ENCODE measurements around the gene BMPR1A.

BMPR1A gene

GRCh38 chr10:86958901-86959736 is 202.7 kb downstream of the BMPR1A start:
- no peak for DNase-seq

DNA sequence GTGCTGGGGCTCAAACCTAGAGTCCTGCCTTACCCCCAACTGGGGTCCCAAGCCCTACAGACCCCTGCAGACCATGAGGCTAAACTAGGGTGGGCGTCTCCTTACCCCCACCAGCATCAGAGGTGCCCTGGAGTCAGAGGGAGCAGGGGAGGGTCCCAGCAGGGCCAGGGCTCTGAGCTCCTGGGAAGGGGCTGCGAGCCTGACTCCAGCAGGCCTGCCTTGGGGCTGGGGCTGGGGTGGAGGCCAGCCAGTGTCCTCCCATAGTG is 203.3 kb downstream of the BMPR1A start:
- DNase-seq = no peak

- no peak for DNase-seq
Measured at GRCh38 chr10:86960003-86960862, 203.8 kb downstream of the BMPR1A start.

- no peak for DNase-seq
Measured at GRCh38 chr10:86960863-86961434, 204.5 kb downstream of the BMPR1A start.

- no peak for DNase-seq
Measured at GRCh38 chr10:86961481-86962091, 205.2 kb downstream of the BMPR1A start.

DNA sequence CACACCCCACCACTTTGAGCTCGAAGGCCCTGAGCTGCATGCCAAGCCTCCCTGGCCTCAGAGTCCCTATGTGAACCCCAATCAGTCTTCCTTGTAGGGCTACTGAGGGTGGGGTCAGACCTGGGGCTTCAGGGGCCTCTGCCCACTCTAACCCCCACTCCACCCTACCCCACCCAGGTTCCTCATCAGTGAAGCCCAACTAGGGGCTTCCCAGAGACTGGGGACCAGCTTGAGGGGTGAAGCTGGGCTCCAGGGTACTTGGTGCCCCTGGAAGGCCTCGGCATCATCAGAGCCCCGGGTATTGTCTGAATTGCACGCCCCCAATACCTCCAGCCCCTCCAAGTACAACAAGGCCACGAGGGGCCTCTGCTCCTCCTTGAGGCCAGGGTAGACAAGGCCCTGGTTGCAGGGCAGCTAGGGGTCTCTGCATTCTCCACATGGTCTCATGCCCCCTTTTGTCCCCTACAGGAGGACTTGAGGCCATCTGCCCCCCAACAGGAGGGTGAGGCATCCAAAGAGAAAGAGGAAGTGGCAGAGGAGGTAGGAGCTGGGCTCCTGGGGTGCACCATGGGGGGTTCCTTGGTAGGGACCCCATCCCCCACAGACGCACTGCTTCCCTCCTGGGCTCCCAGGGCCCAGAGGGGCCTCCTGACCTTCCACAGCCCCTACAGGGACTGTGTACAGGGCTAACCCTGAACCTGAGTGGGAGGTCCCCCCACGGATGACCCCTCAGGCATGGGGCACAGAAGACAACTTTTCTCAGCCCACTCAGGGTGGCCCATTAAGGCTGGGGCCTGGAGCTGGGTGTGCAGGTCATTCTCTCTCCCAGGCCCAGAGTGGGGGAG is 205.9 kb downstream of the BMPR1A start:
- no peak for DNase-seq

DNA sequence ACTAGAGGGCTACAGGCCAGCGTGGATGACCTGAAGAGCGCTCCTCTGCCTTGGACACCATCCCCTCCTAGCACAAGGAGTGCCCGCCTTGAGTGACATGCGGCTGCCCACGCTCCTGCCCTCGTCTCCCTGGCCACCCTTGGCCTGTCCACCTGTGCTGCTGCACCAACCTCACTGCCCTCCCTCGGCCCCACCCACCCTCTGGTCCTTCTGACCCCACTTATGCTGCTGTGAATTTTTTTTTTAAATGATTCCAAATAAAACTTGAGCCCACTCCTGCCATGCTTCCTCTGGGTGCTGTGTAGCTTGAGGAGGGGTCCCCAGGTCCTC is 206.5 kb downstream of the BMPR1A start:
- no peak for DNase-seq

DNA sequence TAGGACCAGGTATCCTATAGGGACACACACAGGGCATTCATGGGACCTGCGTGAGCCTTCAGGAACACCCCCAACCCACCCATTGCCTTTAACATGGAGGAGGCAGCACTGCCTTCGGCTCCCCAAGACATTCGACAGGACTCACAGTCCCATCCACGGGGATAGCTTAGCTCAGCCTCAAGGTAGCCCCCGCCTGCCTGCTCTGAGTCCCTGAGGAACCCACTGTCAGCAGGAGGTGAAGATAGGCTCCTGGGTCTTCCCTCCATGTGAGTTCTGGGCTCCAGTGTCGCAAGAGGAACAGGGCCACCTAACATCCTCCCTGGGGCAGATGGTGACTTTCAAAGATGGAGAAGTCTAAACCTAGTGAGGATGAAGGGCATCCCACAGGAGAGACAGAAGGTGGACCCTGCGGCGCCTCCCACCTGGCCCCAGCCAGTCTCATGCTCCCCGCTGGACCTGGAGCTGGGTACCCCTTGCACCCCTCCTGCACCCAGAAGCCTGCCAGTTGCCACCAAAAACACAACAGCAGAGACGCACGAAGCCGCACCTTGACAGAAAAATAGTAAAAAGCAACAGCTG is 207.0 kb downstream of the BMPR1A start:
- DNase-seq = no peak

DNA sequence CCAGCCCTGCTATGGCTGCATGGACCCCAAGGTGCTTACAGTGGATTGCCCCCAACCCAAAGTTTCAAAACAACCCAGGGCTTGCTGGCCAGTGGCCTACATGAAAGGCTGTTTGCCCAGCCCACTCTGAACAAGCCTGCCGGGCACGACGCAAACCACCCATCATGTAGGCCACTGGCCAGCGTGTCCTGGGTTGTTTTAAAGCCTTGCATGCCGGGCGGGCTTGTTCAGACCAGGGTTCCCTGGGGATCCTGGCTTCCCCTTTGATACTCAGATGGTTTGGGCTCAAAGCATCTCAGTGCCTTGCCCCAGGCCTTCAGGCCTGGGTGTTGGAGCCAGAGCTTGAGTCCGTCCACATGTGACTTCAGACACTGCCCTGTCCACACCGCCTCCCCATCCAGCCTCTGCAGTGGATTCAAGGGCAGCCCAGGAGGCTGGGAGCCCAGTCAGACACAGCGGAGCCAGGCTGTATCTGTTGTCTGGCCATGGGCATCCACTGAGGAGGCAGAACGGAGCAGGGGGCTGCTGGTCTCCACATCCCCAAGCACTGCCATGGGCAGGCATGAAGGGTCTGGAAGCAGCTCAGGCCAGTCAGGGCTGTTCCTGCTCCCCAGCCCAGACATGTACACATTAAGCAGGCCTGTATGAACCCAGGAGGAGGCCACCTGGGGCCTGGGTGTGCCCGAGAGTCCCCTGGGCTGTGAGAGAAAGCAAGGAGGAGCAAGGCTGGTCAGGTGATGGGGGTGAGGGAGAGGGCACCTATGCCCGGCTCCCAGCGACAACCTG is 207.8 kb downstream of the BMPR1A start:
- DNase-seq = no peak

DNA sequence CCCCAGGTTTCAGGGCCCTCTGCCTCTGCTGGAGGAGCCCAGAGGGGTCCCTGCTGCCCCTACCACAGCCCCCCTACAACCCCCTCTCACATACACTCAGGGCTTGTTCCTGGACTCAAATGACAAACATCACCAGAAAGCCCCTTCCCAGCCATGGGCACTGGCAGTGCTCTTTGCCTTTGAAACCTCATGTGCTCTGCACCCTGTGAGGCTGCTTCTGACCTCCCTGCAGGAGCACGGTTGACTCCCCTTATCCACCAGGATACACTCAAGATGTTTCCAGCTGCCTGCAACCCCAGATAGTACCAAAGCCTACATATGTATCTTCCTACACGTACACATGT is 208.4 kb downstream of the BMPR1A start:
- DNase-seq = no peak

DNA sequence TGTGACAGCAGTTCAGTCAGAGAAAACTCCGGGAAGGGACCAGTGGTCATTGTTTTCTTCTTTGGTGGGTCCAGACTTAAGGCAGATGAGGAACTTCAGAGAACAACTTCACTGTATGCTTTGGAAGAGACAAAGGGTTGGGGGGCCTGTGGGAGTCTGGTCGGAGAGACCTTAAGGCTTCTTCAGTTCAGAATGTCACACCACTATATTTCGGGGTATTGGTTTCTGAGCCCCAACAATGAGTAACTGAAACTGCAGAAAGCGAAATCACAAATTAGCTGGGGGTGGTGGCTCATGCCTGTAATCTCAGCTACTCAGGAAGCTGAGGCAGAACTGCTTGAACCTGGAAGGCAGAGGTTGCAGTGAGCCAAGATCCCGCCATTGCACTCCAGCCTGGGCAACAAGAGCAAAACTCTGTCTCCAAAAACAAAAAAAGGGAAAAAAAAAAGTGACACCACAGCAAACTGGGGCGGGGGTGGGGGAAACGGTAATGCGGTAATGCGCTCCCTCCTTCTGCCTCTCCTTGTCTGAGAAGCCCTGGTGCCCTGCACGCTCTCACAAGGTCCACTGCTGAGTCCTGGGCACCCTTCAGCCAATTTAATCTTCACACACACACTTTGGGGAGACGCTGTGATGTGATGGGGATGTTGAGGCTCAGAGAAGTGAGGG is 209.7 kb downstream of the BMPR1A start:
- DNase-seq = no peak

GRCh38 chr10:86967481-86967941 is 211.1 kb downstream of the BMPR1A start:
- no peak for DNase-seq

DNA sequence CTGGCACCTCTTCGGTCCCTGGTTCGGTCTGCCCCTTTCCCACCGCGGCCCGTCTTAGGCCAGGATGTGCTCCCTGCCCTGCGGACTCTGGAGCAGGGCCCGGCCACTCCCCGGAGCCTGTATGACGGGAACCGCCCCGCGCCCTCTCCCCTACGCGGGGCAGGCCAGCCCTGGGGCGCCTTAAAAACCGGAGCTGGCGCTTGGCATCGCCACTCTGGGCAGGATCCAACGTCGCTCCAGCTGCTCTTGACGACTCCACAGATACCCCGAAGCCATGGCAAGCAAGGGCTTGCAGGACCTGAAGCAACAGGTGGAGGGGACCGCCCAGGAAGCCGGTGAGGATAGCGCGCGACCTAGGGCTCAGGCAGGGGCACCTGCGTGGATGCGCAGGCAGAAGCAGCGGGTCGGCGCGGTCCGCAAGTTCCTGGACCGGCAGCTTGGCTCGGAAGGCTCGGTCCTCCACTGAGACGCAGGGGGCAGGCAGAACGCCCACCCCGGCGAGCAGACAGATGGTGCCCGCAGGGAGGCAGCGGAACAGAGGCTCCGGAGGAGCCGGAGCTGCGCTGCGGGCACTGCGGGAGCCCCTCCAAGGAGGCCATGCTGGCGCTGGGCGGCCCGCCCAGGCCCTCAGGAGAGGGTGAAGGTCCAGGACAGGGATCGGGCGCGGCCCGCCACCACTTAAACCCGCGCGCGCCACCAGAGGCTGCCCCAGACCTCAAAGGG is 212.0 kb downstream of the BMPR1A start, which contains the start of gene ADIRF:
TSS of gene ADIRF (plus strand) at position 212 of the 723 bp plus-strand sequence. CDS start at position 275, 63 bp downstream.
- DNase-seq = no peak

DNA sequence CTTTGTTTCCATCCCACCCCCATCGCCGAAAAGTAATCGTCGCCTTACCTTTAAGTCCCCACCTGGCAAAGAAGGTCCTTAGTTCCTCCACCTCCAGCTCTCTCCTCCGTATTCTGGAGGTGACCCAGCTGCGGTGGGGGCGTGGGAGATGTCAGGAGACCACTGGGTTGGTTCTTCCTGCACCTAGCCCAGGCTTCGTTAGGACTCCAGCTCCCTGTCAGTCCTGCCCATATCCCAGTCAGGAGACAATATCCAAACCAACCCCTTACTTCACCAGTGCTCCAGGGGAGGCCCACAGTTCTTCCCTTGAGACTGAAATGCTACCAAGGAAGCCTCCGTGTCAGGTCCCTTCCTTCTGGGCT is 212.6 kb downstream of the BMPR1A start:
- DNase-seq = no peak

- DNase-seq = no peak
Measured at GRCh38 chr10:86969421-86970041, 213.1 kb downstream of the BMPR1A start.

DNA sequence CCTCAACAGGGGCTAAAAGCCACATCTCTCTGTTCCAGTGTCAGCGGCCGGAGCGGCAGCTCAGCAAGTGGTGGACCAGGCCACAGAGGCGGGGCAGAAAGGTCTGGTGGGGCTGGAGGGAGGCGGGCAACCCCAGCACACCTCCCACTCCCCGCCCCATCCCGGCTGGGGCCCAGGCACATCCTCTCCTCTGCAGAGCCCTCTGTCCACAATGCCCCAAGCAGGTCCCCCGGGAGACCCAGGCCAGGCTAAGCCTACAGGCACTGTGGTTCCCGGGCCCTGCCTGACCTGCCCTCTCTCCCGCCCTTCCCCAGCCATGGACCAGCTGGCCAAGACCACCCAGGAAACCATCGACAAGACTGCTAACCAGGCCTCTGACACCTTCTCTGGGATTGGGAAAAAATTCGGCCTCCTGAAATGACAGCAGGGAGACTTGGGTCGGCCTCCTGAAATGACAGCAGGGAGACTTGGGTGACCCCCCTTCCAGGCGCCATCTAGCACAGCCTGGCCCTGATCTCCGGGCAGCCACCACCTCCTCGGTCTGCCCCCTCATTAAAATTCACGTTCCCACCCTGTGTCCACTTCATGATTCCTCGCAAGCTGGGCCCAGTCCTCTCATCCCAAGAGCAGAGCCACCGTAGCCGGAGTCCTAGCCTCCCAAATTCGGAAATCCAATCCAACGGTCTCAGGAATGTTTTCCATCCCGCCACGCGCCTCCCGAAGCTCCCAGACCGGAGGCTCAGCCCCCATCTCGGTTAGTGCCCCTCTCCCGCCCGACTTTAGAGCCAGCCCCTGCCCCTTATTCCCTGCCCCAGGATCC is 214.0 kb downstream of the BMPR1A start:
- DNase-seq = no peak

DNA sequence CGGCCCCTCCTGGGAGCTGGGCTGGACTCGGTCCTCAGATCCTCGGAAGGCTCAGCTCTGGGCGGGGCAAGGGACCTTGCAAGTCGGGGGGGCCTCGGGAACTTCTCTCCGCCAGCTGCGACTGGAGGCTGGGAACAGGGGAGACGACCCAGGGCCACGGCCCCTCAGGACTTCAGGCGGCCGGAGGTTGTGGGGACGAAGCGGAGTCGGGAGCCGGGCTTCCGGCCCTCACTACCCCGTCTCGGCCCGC is 214.5 kb downstream of the BMPR1A start:
- no peak for DNase-seq

DNA sequence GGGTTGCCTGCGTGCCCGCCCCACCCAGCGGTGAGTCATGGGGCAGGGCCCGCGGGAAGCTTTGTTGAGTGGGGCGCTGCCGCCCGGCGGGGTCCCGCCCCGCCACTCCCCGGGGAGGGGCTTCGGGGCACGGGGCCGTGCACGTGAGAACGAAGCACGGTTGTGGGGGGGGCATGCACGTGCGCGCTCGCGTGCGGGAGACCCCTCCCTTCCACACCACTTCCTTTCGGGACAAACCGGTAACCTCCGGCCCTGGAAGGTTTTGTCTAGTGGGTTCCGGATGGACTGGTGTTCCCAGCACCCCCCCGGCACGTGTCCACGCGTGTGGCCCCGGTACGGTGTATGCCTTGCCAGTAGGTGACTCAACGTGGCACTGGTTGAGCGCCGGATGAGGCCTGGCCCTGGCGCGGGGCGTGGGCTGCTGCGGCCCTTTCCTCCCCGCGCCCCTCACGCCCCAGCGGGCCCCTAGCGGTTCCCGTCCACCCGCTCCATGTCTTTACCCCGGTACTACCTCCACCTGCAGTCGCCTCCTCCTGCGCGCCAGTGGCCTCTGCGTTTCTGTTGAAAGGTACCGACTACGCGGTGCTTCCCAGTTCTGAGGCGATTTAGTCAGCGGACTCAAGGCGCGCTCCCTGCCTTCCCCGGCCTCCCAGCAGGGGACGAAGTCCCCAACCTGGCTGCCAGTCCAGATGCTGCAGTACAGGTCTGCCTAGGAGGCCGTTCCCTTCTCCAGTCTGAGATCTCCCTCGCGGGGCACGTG is 215.0 kb downstream of the BMPR1A start:
- no peak for DNase-seq
